MV-4-11 (cell line): ENCODE measurements around the gene PNKP.
A peak's percentile ranks its signal among the peaks of the same experiment; 100 is the strongest.

Experiments
- DNase-seq: peaks from one replicate; lab custom pipeline; 2025; lab: John Stamatoyannopoulos, UW

PNKP gene

GRCh38 chr19:49847731-49848696, 19.4 kb downstream of the PNKP start:
- DNase-seq, result peak; percentile 94

- DNase-seq, result no peak
Observed at GRCh38 chr19:49846408-49846807, 21.0 kb downstream of the PNKP start.

- no peak for DNase-seq
Observed at GRCh38 chr19:49845414-49845813, 22.0 kb downstream of the PNKP start.

GRCh38 chr19:49844138-49845095, 23.0 kb downstream of the PNKP start:
- DNase-seq, result peak; percentile 99

- peak; percentile 54 for DNase-seq
Observed at GRCh38 chr19:49843265-49843664, 24.1 kb downstream of the PNKP start.

GRCh38 chr19:49840736-49841249, 26.6 kb downstream of the PNKP start:
- peak; percentile 38 for DNase-seq

GRCh38 chr19:49840321-49840720, 27.1 kb downstream of the PNKP start:
- no peak for DNase-seq

- DNase-seq, result no peak
Observed at GRCh38 chr19:49839713-49840112, 27.7 kb downstream of the PNKP start.

- DNase-seq, result no peak
Observed at GRCh38 chr19:49838885-49839588, 28.3 kb downstream of the PNKP start.

- DNase-seq, result no peak
Observed at GRCh38 chr19:49837425-49837824, 30.0 kb downstream of the PNKP start.

GRCh38 chr19:49837009-49837310, 30.4 kb downstream of the PNKP start:
- peak; percentile 39 for DNase-seq

- no peak for DNase-seq
Observed at GRCh38 chr19:49836176-49837008, 31.0 kb downstream of the PNKP start.

GRCh38 chr19:49835562-49835961, 31.8 kb downstream of the PNKP start:
- DNase-seq, result no peak

- no peak for DNase-seq
Observed at GRCh38 chr19:49833599-49833998, 33.8 kb downstream of the PNKP start.

- peak; percentile 95 for DNase-seq
Observed at GRCh38 chr19:49832556-49832955, 34.8 kb downstream of the PNKP start.

- peak; percentile 75 for DNase-seq
Observed at GRCh38 chr19:49831592-49831991, 35.8 kb downstream of the PNKP start.

- peak; percentile 56 for DNase-seq
Observed at GRCh38 chr19:49830766-49831165, 36.6 kb downstream of the PNKP start.

GRCh38 chr19:49829721-49830120, 37.7 kb downstream of the PNKP start:
- DNase-seq, result no peak

- no peak for DNase-seq
Observed at GRCh38 chr19:49829200-49829599, 38.2 kb downstream of the PNKP start.

GRCh38 chr19:49827034-49827433, 40.3 kb downstream of the PNKP start:
- no peak for DNase-seq

GRCh38 chr19:49824662-49825061, 42.7 kb downstream of the PNKP start:
- no peak for DNase-seq
